HG03025 (cell line): ENCODE data around the gene ENPP6.

ENCODE experiments used
- ATAC-seq: cut with Tn5 transposase; IDR thresholded peaks from one replicate; pipeline ENCODE4 v1.9.1; 2021; ENCODE audit warnings: mild to moderate bottlenecking, moderate library complexity; ENCODE audit not compliant: unreplicated experiment, low FRiP score

ENPP6 gene

DNA sequence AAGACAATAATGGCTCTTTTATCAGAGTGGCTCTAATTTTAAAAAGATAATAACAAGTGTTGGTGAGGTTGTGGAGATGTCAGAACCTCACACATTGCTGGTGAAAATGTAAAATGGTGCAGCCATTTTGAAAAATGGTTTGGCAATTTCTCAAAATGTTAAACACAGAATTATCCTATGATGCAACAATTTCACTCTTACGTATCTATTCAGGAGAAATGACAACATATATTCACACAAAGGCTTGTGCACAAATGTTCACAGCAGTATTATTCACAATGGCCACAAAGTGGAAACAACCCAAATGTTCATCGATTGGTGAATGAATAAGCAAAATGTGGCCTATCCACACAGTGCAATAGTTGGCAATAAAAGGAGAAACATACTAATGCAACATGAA is 24.7 kb downstream of the ENPP6 start:
- ATAC-seq, result no peak

DNA sequence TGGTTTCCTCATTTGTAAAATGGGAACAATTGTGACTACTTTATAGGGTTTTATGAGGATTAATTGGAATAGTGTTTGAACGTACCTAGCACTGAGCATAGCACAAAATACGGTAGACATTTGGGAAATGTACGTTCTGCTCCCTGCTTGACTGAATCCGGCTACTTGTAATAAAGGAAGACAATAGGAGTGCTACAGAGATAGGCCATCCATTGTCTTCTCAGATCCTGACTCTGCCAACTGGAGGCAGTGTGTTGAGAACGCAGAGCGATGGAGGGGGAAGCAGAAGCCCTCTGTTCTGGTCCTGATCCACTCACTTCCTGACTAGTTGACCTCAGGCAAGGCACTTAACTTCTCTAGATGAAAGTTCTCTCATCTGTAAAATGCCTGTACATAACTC is 26.4 kb downstream of the ENPP6 start:
- no peak for ATAC-seq

DNA sequence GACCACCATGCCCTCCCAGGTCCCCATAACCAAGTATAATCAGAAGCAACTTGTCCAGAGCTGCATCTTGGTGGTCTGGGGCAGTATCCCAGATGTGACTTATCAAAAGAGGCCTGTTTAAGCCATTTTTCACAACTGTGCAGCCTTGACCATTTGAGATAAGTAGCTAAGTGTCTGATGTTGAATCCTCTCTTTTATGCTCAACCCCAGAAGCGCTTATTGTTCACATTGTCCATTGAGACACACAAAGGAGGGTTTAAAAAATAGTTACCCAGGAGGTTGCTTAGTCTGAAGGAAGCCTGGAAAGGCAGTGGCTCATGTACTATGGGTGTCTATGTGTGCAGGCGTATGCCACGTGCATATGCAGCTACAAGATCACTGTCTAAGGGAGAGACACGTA is 27.0 kb downstream of the ENPP6 start:
- no peak for ATAC-seq

DNA sequence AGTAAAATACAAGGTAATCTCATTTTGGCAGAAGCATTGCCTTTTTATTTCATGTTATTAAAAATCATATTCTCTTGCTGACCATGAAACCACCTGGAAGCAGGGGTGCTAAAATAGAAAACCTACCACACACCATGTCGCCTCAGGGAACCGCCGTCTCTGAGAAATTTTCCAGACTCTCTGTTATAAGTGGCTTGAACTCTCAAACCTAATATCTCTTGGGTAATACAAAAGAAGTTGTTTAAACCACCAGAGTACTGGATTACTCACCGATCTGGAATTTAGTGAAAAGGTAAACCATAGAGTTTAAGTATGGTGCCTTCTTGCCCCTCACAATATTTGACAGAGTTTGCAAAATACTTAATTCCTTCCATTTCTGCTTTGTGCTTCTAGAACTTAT is 27.7 kb downstream of the ENPP6 start:
- no peak for ATAC-seq

DNA sequence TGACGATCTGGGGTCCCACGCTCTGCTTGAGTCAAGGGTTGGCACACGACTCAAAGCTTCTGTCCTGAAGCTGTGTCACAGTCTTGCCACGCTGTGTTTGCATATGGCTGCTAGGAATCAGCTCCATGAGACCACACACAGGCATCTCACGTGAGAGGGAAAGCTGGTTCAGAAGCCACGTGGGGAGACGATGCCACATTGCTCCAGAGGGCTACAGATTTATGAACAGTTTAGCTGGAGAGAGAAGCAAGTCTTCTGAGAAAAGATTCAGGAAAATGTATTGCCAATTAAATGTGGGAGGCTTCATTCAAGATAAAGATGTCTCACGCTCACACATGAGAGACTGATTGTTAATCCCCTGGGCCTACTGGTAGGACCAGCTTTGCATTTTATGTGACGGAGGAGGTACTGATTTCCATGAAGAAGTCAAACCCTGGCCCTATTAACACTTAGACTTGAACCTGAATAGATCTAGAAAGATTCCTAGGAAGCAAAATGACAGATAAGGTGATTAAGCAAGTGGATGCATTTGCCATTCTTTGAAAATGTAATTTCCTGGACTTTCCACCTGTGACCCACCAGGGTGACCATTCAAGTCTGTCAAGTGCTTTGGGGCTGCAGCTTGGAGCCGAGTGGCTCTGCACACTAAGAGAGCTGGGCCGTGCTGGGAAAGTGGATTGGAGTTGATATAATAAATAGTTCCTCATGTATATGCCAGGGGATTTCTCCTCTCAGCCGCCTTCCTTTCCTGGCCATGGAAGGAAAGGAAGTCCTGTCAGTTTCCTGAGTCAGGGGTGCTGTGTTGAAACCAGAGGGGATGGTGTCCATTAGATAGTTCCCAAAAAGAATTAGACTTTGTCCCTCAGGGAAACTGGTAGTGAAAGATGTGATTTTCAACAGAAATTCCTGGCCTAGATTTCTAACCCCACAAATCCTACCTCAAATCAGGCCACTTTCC is 29.0 kb downstream of the ENPP6 start:
- ATAC-seq, result no peak

DNA sequence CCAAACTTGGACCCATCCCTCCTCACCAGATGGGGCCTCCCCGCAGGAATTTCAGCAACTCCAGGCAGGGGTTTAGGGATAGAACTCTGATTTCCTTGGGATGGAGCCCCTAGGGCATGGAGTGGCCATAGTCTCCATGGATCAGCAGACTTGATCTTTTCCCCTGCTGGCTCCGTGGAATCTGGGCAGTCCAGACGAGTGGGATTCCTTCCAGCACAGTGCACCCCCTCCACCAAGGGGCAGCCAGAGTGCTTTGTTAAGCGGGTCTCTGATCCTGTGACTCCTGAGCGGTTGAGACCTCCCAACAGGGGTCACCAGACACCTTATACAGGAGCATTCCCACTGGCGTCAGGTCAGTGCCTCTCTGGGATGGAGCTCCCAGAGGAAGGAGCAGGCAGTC is 40.4 kb downstream of the ENPP6 start:
- ATAC-seq, result no peak

DNA sequence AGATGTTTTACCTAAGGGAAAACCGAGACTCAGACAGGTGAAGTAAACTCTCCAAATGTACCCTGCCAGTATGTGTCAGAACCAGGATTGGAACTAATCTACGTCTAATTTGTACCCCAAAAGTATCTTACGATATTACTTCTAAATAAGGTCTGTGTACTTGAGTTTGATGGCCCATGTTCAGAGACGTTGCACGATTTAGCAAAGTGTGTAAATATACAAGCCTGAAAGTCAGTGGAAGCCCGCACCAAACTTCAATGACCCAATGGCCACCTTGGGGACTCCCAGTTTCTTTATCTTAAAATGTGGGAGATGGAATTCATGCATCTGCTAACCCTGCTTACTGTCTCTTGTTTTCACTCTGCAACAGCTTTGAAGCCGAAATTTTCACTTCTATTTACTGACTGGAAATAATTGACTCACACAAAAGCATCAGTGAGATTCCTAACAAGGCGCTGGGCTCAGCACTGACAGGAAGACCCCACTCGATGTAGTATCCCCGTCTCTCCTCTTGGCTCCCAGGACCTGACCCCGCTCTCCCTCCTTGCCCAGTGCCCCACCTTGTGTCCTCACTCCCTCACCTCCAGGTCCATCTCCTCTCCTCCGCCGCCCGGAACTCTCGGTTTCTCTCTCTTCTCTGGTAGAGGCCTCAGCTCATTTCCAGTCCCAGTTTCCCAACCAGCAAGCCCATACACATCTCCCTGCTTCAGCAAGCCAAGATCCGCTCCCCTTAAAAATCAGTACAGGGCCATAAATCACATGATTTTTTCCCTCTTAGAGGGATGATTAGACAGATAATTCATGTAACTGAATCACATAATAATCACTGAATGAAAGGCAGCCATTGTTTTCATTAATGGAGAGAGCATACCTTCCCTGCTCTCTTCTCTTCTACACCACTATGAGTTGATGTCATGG is 42.8 kb downstream of the ENPP6 start:
- ATAC-seq, result no peak

DNA sequence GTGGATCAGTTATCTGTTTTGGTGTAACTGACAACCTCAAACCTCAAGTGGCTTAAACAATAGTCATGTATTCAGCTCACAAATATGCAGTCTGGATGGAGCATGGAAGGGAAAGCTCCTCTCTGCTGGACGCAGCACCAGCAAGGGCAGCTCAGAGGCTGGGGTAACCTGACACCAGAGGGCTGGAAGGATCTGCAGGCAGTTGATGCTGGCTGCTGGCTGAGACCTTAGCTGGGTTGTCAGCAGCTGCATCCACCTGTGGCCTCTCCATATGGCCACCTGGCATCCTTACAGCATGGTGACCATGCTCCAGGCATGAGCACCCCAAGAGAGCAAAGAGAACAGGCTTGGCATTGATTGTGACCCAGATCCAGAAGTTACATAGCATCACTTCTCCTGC is 46.7 kb downstream of the ENPP6 start:
- no peak for ATAC-seq

DNA sequence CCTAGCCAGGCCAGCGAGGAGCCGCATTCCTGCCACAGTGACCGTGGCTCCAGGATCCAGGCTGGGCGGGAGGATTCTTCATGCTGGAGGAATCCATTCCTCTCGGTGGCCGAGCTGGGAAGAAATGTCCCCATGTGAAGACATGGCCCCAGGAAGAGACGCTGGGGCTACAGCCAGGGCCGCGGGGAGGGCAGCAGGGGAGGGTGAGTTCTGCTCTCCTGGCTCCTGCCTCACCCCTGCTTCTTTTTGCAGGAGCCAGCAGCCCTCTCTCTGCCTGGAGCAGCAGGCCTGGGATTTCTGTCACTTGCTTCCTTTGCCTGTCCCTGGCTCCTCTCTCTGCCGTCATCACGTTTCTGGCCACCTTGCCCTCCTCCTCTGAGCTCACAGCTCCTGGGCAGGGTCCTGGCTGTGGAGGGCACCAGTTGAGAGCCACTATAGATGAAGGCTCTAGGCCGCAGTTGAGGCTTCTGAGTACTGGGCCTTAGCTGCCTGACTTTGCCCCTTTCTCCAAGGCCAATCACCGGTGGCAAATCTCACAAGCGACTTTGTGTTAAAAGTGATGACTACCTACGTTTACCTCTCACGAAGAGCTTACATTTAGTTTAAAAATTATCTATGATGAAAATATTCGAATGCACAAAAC is 48.3 kb downstream of the ENPP6 start:
- no peak for ATAC-seq

DNA sequence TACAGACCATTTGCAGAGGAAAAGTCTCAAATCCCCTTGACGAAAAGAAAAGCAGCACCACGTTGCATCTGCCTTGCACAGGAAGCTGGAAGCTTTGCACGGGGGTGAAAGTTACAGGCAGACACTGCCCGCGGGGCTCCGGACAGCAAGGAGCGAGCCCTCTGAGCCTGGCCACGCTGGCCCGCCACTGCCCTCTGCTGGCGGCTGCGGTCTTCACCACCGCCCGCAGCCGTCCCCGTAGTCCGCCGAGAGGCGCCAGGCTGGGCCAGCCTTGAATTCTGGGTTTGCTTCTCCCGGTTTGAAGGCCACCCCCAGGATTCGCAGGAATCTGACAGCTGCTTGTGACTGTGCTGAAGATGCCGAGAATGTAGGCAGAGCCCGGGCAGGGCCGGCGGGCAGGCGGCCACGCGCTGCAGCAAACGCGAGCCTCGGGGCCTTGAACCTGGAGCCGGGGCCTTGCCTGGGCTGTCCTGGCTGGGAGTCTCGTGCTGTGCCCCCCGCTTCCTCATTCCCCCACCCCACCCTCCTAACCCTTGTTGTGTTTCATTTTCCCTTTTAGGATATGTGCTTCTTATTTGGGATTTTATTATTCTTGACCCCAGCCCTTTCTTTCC is 49.2 kb downstream of the ENPP6 start:
- no peak for ATAC-seq

DNA sequence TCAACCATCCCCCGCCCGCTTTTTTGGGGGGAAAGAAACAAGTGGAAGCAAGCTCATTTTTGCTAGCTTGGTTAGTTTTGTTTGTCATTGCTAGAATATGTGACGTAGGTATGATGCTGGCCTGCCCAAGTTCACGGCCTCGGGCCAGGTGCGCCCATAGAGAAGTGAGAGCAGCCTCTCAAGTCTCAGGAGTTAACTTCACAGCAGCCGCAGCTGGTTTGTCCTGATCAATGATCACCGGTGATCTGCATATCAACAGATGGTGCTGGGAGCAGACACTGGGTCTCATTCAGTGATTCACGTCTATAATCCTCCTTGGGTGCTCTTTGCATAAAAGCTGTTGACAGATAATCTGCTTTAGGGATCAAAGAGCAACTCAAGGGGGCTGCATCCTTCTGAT is 50.1 kb downstream of the ENPP6 start:
- ATAC-seq, result peak; percentile 89

DNA sequence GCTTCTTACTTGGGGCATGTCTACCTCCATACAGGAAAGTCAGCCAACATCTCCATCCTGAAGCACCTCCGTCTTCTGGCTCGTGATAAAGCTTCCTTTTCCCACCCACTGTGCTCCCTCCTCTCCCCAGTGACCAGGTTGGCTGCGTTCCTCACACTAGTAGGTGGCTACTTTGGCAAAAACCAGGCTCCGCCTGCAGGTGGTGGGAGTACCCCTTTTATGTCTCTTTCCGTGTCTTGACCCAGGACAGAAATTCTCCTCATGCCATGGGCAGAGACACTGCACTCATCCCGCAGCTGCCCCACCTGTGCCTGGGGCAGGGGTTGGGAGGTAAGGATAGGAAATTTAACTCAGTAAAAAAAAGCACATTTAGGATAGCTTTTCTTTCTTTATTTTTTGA is 50.9 kb downstream of the ENPP6 start:
- ATAC-seq, result no peak

DNA sequence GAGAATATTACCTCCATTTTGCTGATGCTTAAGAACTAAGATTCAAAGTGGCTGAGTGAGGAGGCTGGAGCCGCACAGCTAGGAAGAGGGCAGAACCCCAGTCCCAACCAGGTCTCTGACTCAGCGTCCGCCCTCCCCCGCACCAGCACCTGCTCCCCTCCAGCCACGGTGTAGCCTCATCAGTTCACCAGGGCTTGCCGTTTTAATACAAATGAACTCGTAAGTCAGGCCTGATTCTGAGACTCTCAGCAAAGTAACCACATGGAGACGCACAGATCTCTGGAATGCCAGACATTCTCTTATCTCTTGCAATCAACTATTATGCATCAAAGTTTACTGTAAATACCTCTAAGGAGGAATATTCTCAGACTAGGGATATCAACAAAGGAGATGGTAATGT is 52.4 kb downstream of the ENPP6 start:
- ATAC-seq, result no peak

DNA sequence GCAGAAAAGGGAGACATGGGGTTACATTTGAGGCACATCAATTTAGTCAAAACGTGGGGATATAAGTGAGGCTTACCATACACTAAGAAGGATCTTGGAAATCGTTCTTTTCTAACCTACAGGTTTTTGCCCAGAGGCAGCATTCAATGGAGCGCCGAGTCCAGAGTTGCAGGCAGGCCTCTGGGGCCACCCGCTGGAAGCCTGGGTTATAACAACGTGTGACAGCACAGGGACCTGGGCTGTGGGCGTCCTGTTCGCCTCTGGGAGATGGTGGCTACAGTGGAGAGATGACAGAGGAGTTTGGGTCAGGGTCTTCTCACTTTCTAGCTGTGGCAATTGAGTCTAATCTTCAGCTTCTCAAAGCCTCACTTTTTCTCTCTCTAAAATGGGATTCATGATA is 53.9 kb downstream of the ENPP6 start:
- no peak for ATAC-seq

DNA sequence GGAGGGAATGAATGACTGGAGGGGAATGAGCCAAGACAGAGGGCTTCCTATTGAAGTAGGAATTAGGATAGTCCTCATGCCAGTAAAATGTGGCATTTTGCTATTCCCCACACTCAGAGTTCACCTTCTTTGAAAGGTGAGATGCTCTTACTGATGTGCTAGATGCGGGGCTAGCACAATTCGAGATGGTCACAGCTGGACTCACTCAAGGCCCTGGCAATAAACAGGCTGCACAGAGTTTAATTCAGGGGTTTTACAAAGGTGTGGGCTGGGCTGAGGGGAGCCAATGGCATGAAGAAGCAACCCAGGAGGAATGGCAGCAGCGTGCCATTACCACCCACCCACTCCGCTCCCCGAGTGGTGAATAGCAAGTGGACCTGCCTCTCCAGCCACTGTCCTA is 55.1 kb downstream of the ENPP6 start:
- ATAC-seq, result no peak

DNA sequence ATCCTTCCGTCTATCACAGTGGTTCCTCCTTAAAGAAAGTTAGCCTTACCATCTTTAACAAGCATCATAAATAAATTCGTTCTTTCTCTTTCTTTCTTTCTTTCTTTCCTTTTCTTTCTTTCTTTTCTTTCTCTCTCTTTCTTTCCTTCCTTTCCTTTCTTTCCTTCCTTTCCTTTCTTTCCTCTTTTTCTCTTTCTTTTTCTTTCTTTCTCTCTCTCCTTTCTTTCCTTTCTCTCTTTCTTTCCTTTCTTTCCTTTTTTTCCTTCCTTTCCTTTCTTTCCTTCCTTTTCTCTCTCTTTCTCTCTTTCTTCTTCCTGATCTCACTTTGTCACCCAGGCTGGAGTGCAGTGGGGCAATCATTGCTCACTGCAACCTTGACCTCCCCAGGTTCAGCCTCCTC is 60.4 kb downstream of the ENPP6 start:
- no peak for ATAC-seq

DNA sequence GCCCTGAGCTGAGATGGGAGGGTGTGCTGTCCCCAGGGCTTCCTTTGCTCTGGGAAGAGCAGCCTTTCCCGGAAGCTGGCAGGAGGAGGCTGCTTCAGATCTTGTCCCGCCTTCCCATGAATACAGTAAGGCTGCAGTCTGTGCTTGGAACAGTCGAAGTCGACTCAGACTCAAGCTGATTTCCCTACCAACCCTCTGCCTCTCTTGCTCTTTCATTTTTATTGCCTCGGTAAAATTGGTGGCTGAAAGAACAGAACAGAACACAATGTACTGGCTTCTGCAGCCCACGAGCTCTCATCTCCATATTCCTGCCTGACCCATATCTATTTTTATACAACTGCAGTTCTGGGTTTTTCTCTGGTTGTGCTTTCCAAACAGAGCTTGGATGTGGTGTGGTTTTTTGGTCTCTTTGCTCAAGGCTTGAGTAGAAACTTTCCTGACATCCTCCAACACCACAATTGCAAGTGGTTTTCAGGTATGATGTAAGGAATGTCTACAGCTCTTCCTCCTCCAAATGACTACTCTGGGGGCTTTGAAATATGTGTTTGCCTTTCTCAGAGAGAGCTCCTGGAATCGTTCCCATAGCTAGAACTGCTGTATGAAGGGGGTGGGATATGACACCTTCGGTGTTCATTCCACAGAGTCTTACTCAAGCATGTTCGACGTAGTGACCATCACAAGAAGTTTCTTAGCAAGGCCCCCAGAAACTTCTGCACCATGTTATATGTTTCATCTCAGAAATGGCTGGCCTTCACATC is 61.3 kb downstream of the ENPP6 start:
- no peak for ATAC-seq

DNA sequence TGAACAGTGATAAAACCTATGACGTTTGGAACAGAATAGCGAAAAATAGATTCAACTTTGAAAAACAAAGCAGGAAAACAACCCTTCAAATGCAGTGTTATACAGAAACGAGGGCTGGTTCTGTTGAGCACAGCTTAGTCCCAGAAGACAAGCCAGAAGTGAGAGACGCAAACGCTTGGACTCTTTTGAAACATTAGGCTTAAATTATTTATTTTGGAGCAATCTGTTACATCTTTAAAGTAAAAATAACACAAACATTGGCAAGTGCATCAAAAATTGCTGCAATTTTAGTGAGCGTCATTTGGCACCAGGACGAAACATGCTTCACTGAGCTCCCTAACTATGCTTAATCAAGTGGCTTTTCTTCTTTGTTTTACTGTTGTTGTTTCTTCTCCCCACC is 63.5 kb downstream of the ENPP6 start:
- no peak for ATAC-seq

DNA sequence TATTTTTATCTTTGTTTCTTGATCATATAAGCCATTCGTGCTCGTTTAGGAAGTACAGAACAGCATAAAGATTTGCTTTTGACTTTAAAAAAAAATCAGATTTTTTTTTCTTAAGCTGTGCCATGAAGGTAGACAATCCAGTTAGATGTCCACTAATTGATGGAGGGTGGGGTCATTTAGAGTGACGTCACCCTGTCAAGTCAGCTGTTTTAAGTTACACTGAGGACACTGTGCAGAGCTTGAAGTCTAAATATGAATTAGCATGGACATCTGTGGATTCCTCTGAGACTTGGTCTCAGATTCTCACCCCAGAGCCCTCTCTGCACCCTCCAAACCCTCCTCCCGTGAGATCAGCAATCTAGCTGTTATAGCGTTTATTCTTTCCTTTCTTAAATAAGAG is 63.9 kb downstream of the ENPP6 start:
- ATAC-seq, result no peak

DNA sequence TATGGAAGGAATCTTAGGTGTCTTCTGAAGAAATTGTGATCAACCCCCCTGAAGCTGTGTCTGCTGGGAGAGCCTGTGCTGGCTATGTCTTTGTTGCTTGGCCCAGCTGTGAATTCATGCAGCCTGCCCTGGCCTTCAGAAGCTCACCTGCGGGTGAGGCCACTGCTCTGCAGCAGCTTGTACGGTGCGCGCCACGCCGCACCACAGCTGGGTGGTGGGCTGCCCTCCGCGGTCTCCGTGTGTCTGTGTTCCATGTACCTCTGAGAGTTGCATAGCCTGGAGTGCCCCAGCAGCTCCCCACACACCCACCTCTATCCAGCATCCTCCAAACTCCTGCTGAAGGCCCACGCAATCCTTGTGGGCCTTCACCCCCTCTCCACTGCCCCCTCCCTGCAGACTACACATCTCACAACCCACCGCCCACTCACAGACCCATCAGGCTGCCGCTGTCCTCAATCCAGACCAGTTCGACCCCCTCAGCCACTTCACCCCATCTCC is 65.6 kb downstream of the ENPP6 start:
- no peak for ATAC-seq
